Trophoblast cell (in vitro differentiated cells and primary cell): ENCODE results near the gene BSN.

ENCODE experiments used
- DNase-seq, 2 donors: peaks; one replicate each; pipeline ENCODE4 v3.0.0-alpha.2; 2016
- H2AFZ ChIP-seq: 2 replicates; pipeline ENCODE4 v1.6.1; 2013; ENCODE audit warnings: low read length, moderate library complexity, mild to moderate bottlenecking; ENCODE audit not compliant: insufficient read depth, poor library complexity
- H2AK5ac ChIP-seq: 2 replicates; pipeline ENCODE4 v1.6.1; 2013; ENCODE audit warnings: mild to moderate bottlenecking, low read length
- H2BK120ac ChIP-seq: 2 replicates; pipeline ENCODE4 v1.6.1; 2013; ENCODE audit warnings: low read length, mild to moderate bottlenecking, moderate library complexity; ENCODE audit not compliant: insufficient read depth, poor library complexity
- H2BK12ac ChIP-seq: 2 replicates; pipeline ENCODE4 v1.6.1; 2013; ENCODE audit warnings: mild to moderate bottlenecking, low read length, moderate library complexity
- H2BK5ac ChIP-seq: 2 replicates; pipeline ENCODE4 v1.6.1; 2013; ENCODE audit warnings: low read length, low read depth, moderate library complexity, mild to moderate bottlenecking; ENCODE audit not compliant: poor library complexity
- H3K14ac ChIP-seq: 2 replicates; pipeline ENCODE4 v1.6.1; 2013; ENCODE audit warnings: mild to moderate bottlenecking, low read length
- H3K18ac ChIP-seq: 2 replicates; pipeline ENCODE4 v1.6.1; 2013; ENCODE audit warnings: mild to moderate bottlenecking, low read length
- H3K23ac ChIP-seq: 2 replicates; pipeline ENCODE4 v1.6.1; 2013; ENCODE audit warnings: low read length
- H3K27ac ChIP-seq: 2 replicates; pipeline ENCODE4 v1.5.1; 2013; ENCODE audit warnings: low read depth, mild to moderate bottlenecking, inconsistent platforms, low read length, moderate library complexity
- H3K27me3 ChIP-seq: 2 replicates; pipeline ENCODE4 v1.6.1; 2013; ENCODE audit warnings: inconsistent platforms, mild to moderate bottlenecking, low read length, moderate library complexity; ENCODE audit not compliant: insufficient read depth
- H3K36me3 ChIP-seq, 2 experiments: 1 replicate in 1 of 2; 2 replicates in 1 of 2; pipeline ENCODE4 v1.6.1; 2013; ENCODE audit warnings: low read length in 2 of 2, mild to moderate bottlenecking in 2 of 2, moderate library complexity in 1 of 2; ENCODE audit not compliant: insufficient read depth in 2 of 2, control insufficient read depth in 1 of 2
- H3K4ac ChIP-seq: 2 replicates; pipeline ENCODE4 v1.6.1; 2013; ENCODE audit warnings: low read depth, mild to moderate bottlenecking, low read length, moderate library complexity
- H3K4me1 ChIP-seq, 2 experiments: 1 replicate in 1 of 2; 2 replicates in 1 of 2; pipeline ENCODE4 v1.6.1; 2013; ENCODE audit warnings: low read length in 2 of 2, mild to moderate bottlenecking in 2 of 2, moderate library complexity in 1 of 2; ENCODE audit not compliant: insufficient read depth in 2 of 2, control insufficient read depth in 1 of 2
- H3K4me2 ChIP-seq: 2 replicates; pipeline ENCODE4 v1.6.1; 2013; ENCODE audit warnings: inconsistent platforms, mild to moderate bottlenecking, low read length, moderate library complexity
- H3K4me3 ChIP-seq: 2 replicates; pipeline ENCODE4 v1.5.1; 2013; ENCODE audit warnings: mild to moderate bottlenecking, low read depth, low read length, inconsistent platforms
- H3K79me1 ChIP-seq: one replicate; pipeline ENCODE4 v1.6.1; 2013; ENCODE audit warnings: low read length
- H3K79me2 ChIP-seq: 2 replicates; pipeline ENCODE4 v1.6.1; 2013; ENCODE audit warnings: low read length, mild to moderate bottlenecking; ENCODE audit not compliant: control insufficient read depth, insufficient read depth, poor library complexity
- H3K9ac ChIP-seq: 2 replicates; pipeline ENCODE4 v1.6.1; 2013; ENCODE audit warnings: mild to moderate bottlenecking, low read length
- H3K9me3 ChIP-seq: 2 replicates; pipeline ENCODE4 v1.6.1; 2013; ENCODE audit warnings: low read depth, mild to moderate bottlenecking, control low read depth, inconsistent platforms, low read length; ENCODE audit not compliant: insufficient read depth
- H4K12ac ChIP-seq: 2 replicates; pipeline ENCODE4 v1.6.1; 2013; ENCODE audit warnings: low read depth, mild to moderate bottlenecking, low read length, moderate library complexity
- H4K8ac ChIP-seq: 2 replicates; pipeline ENCODE4 v1.6.1; 2013; ENCODE audit warnings: low read depth, mild to moderate bottlenecking, low read length, moderate library complexity
- H4K91ac ChIP-seq: one replicate; pipeline ENCODE4 v1.6.1; 2013; ENCODE audit warnings: low read depth, mild to moderate bottlenecking, low read length, moderate library complexity
- WGBS: extraction: QIAGEN DNeasy Blood & Tissue Kit; methylation state at CpG from one replicate; pipeline ENCODE4 v1.1.7; 2013; ENCODE audit warnings: missing lambda C conversion rate; ENCODE audit not compliant: insufficient read length, insufficient coverage; ENCODE audit errors: extremely low coverage; 5-methylcytosine and 5-hydroxymethylcytosine counted together

BSN gene

GRCh38 chr3:49609815-49610214, 55.5 kb downstream of the BSN start:
- Histone ChIP-seq H3K79me1 (no peaks in the 10 kb centered on the region), H4K8ac (no peak overlapping the region), H3K27me3 (no peaks in the 10 kb centered on the region), H2BK12ac (no peak overlapping the region), H2AFZ (no peak overlapping the region), H3K9ac (no peak overlapping the region), H3K36me3 (no peaks in the 10 kb centered on the region), H3K4ac (no peak overlapping the region), H3K9me3 (no peaks in the 10 kb centered on the region), H3K18ac (no peak overlapping the region), H3K27ac (no peak overlapping the region), H3K23ac (no peak overlapping the region), H2BK5ac (no peak overlapping the region), H3K79me2 (no peaks in the 10 kb centered on the region), H4K91ac (no peak overlapping the region), H3K4me3 (no peak overlapping the region), H2BK120ac (no peak overlapping the region), H3K4me2 (no peak overlapping the region), H2AK5ac (no peak overlapping the region), H3K4me1 (no peaks in the 10 kb centered on the region), H3K14ac (no peak overlapping the region), H4K12ac (no peak overlapping the region)
- no CpG with 5 or more reads among the region's 6 CpGs for WGBS
- DNase-seq = no peak

GRCh38 chr3:49610666-49611280, 56.5 kb downstream of the BSN start:
- no peak overlapping the region for H4K91ac ChIP-seq
- no peak overlapping the region for H2BK5ac ChIP-seq
- H3K79me2 ChIP-seq = no peaks in the 10 kb centered on the region
- peaks cover 1% of the 10 kb centered on the region for H3K9me3 ChIP-seq
- no peak overlapping the region for H3K4me2 ChIP-seq
- H3K18ac ChIP-seq = no peak overlapping the region
- no peaks in the 10 kb centered on the region for H3K79me1 ChIP-seq
- no peak overlapping the region for H2AK5ac ChIP-seq
- no peak overlapping the region for H3K9ac ChIP-seq
- no peak overlapping the region for H4K8ac ChIP-seq
- H2AFZ ChIP-seq = no peak overlapping the region
- no peak overlapping the region for H3K14ac ChIP-seq
- H3K23ac ChIP-seq = no peak overlapping the region
- H3K36me3 ChIP-seq = no peaks in the 10 kb centered on the region
- H2BK12ac ChIP-seq = no peak overlapping the region
- no peaks in the 10 kb centered on the region for H3K27me3 ChIP-seq
- H3K4ac ChIP-seq = no peak overlapping the region
- H2BK120ac ChIP-seq = no peak overlapping the region
- H3K4me3 ChIP-seq = no peak overlapping the region
- H3K4me1 ChIP-seq = no peaks in the 10 kb centered on the region
- no peak overlapping the region for H4K12ac ChIP-seq
- no peak overlapping the region for H3K27ac ChIP-seq
- DNase-seq = no peak

GRCh38 chr3:49611291-49611690, 57.0 kb downstream of the BSN start:
- H2BK5ac ChIP-seq = no peak overlapping the region
- H4K8ac ChIP-seq = no peak overlapping the region
- no peak overlapping the region for H3K4me3 ChIP-seq
- no peak overlapping the region for H2BK12ac ChIP-seq
- no peaks in the 10 kb centered on the region for H3K27me3 ChIP-seq
- H3K9me3 ChIP-seq = peaks cover 1% of the 10 kb centered on the region
- DNase-seq = no peak
- no peaks in the 10 kb centered on the region for H3K79me1 ChIP-seq
- H3K79me2 ChIP-seq = no peaks in the 10 kb centered on the region
- H3K23ac ChIP-seq = no peak overlapping the region
- no peak overlapping the region for H4K12ac ChIP-seq
- H2AK5ac ChIP-seq = no peak overlapping the region
- no peaks in the 10 kb centered on the region for H3K36me3 ChIP-seq
- no peak overlapping the region for H3K27ac ChIP-seq
- no CpG with 5 or more reads among the region's 6 CpGs for WGBS
- H4K91ac ChIP-seq = no peak overlapping the region
- no peaks in the 10 kb centered on the region for H3K4me1 ChIP-seq
- no peak overlapping the region for H3K14ac ChIP-seq
- no peak overlapping the region for H2AFZ ChIP-seq
- no peak overlapping the region for H3K4me2 ChIP-seq
- H3K4ac ChIP-seq = no peak overlapping the region
- no peak overlapping the region for H2BK120ac ChIP-seq
- H3K9ac ChIP-seq = no peak overlapping the region
- no peak overlapping the region for H3K18ac ChIP-seq

- H3K23ac ChIP-seq = no peak overlapping the region
- H3K4me1 ChIP-seq = no peaks in the 10 kb centered on the region
- H4K12ac ChIP-seq = no peak overlapping the region
- H2AK5ac ChIP-seq = no peak overlapping the region
- H3K79me2 ChIP-seq = no peaks in the 10 kb centered on the region
- H2BK12ac ChIP-seq = no peak overlapping the region
- H3K9me3 ChIP-seq = peaks cover 1% of the 10 kb centered on the region
- no peaks in the 10 kb centered on the region for H3K27me3 ChIP-seq
- H3K14ac ChIP-seq = no peak overlapping the region
- H4K8ac ChIP-seq = no peak overlapping the region
- H2AFZ ChIP-seq = no peak overlapping the region
- no peak overlapping the region for H3K9ac ChIP-seq
- H4K91ac ChIP-seq = no peak overlapping the region
- no peak overlapping the region for H3K4ac ChIP-seq
- no peak overlapping the region for H3K27ac ChIP-seq
- no peaks in the 10 kb centered on the region for H3K79me1 ChIP-seq
- H3K18ac ChIP-seq = no peak overlapping the region
- no peaks in the 10 kb centered on the region for H3K36me3 ChIP-seq
- no peak overlapping the region for H3K4me3 ChIP-seq
- DNase-seq = no peak
- no peak overlapping the region for H3K4me2 ChIP-seq
- H2BK5ac ChIP-seq = no peak overlapping the region
- no peak overlapping the region for H2BK120ac ChIP-seq
These were observed 57.4 kb downstream of the BSN start for GRCh38 chr3:49611719-49612118.
